ENCODE data around the gene CCRL2.
"Not testable (repeated sequence)": the region's sequence is repeated elsewhere in the genome, so short reads cannot be mapped to it uniquely, and the experiment has no call there.

CCRL2 gene

GRCh38 chr3:46380471-46381221 lies 26.4 kb upstream of the CCRL2 start:
- DNase-seq: no peak

- DNase-seq: no peak
Observed at GRCh38 chr3:46381625-46382024, 25.4 kb upstream of the CCRL2 start.

- DNase-seq: peak; percentile 69
Observed at GRCh38 chr3:46383211-46383950, 23.7 kb upstream of the CCRL2 start.

GRCh38 chr3:46383951-46384330 lies 23.1 kb upstream of the CCRL2 start:
- peak; percentile 30 for DNase-seq

- DNase-seq: no peak
Observed at GRCh38 chr3:46386205-46386604, 20.9 kb upstream of the CCRL2 start.

GRCh38 chr3:46388847-46389246 lies 18.2 kb upstream of the CCRL2 start:
- DNase-seq: not testable (repeated sequence)

- no peak for DNase-seq
Observed at GRCh38 chr3:46389306-46389705, 17.8 kb upstream of the CCRL2 start.

- DNase-seq: not testable (repeated sequence)
Observed at GRCh38 chr3:46391526-46391925, 15.5 kb upstream of the CCRL2 start.

- DNase-seq: no peak
Observed at GRCh38 chr3:46393011-46393410, 14.0 kb upstream of the CCRL2 start.

GRCh38 chr3:46393554-46394434 lies 13.3 kb upstream of the CCRL2 start:
- DNase-seq: peak; percentile 50

GRCh38 chr3:46395210-46395661 lies 11.8 kb upstream of the CCRL2 start:
- DNase-seq: no peak

GRCh38 chr3:46395766-46396530 lies 11.1 kb upstream of the CCRL2 start:
- DNase-seq: no peak

GRCh38 chr3:46397111-46397510 lies 9.9 kb upstream of the CCRL2 start:
- no peak for DNase-seq

- DNase-seq: no peak
Observed at GRCh38 chr3:46398186-46398955, 8.7 kb upstream of the CCRL2 start.

- no peak for DNase-seq
Observed at GRCh38 chr3:46399098-46399497, 8.0 kb upstream of the CCRL2 start.

- no peak for DNase-seq
Observed at GRCh38 chr3:46399557-46399956, 7.5 kb upstream of the CCRL2 start.

GRCh38 chr3:46400000-46400734 lies 6.9 kb upstream of the CCRL2 start:
- no peak for DNase-seq

- no peak for DNase-seq
Observed at GRCh38 chr3:46400846-46401245, 6.2 kb upstream of the CCRL2 start.

GRCh38 chr3:46401579-46401978 lies 5.5 kb upstream of the CCRL2 start:
- no peak for DNase-seq

GRCh38 chr3:46402902-46403301 lies 4.2 kb upstream of the CCRL2 start:
- DNase-seq: not testable (repeated sequence)
